ENCODE data around the gene SLC43A2.

- TF ChIP-seq EP300 (IDR thresholded peaks at IDR 0.05; ENCODE audit: borderline replicate concordance in 1 of 2, control insufficient read depth in 1 of 2, low read depth in 2 of 2, low read length in 2 of 2) (no peak), BHLHE40 (IDR thresholded peaks at IDR 0.05; ENCODE audit: borderline replicate concordance in 1 of 2, low read depth in 2 of 2, low read length in 1 of 2) (no peak), RFX5 (IDR thresholded peaks at IDR 0.05; ENCODE audit: low read depth, low read length) (no peak), JUND (IDR thresholded peaks at IDR 0.05; ENCODE audit: low read depth, low read length) (no peak), RCOR1 (conservative IDR thresholded peaks at IDR 0.05; ENCODE audit: low read depth, low read length) (no peak), E4F1 (IDR thresholded peaks at IDR 0.05; ENCODE audit: borderline replicate concordance, partially characterized antibody) (no peak), CHD2 (IDR thresholded peaks at IDR 0.05; ENCODE audit: borderline replicate concordance, low read depth, low read length) (no peak), IRF3 (IDR thresholded peaks at IDR 0.05) (no peak), TAF1 (IDR thresholded peaks at IDR 0.05; ENCODE audit: borderline replicate concordance, low read depth, low read length) (no peak)
- TF ChIP-seq, protein P1, sequence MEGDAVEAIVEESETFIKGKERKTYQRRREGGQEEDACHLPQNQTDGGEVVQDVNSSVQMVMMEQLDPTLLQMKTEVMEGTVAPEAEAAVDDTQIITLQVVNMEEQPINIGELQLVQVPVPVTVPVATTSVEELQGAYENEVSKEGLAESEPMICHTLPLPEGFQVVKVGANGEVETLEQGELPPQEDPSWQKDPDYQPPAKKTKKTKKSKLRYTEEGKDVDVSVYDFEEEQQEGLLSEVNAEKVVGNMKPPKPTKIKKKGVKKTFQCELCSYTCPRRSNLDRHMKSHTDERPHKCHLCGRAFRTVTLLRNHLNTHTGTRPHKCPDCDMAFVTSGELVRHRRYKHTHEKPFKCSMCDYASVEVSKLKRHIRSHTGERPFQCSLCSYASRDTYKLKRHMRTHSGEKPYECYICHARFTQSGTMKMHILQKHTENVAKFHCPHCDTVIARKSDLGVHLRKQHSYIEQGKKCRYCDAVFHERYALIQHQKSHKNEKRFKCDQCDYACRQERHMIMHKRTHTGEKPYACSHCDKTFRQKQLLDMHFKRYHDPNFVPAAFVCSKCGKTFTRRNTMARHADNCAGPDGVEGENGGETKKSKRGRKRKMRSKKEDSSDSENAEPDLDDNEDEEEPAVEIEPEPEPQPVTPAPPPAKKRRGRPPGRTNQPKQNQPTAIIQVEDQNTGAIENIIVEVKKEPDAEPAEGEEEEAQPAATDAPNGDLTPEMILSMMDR (IDR thresholded peaks at IDR 0.05 in 2 of 3, conservative IDR thresholded peaks at IDR 0.05 in 1 of 3; ENCODE audit: control insufficient read depth in 2 of 3, extremely low read depth in 1 of 3, insufficient read depth in 1 of 3, low read depth in 3 of 3, low read length in 3 of 3), result no peak
Measured at GRCh38 chr17:1649844-1650501, 21.3 kb upstream of the SLC43A2 start, which contains the start of gene RILP.

Data from GM12878 (cell line).